ENCODE measurements around the gene TSSK2. TPM values are rescaled to one million over a fixed set of nuclear protein-coding genes. Genes with fewer than 3 reads are reported as not detected.

TSSK2 gene
- total and polyA plus RNA-seq, 2 of the 8 experiments (the other 6 are each of a cell fraction or from before 2014, with no cell fraction given) = not detected

- TF ChIP-seq GABPA (IDR thresholded peaks at IDR 0.05; ENCODE audit: borderline replicate concordance, insufficient read depth, low read length) = no peak
- no peak for TF ChIP-seq EP300 (IDR thresholded peaks at IDR 0.05; ENCODE audit: borderline replicate concordance in 1 of 2, low read depth in 2 of 2, low read length in 2 of 2)
- no peak for TF ChIP-seq SRF (IDR thresholded peaks at IDR 0.05; ENCODE audit: low read depth, low read length)
- TF ChIP-seq RNF2 (IDR thresholded peaks at IDR 0.05; ENCODE audit: borderline replicate concordance, low read depth, low read length, missing control alignments, poor library complexity, severe bottlenecking) = no peak
- TF ChIP-seq CREB1 (IDR thresholded peaks at IDR 0.05) = no peak
- TF ChIP-seq SP1 (IDR thresholded peaks at IDR 0.05; ENCODE audit: low read depth, low read length) = no peak
- TF ChIP-seq KDM4A (IDR thresholded peaks at IDR 0.05; ENCODE audit: low read depth, low read length, severe bottlenecking) = no peak
- TF ChIP-seq EZH2 (IDR thresholded peaks at IDR 0.05; ENCODE audit: low read depth, low read length, severe bottlenecking) = no peak
- TF ChIP-seq SIN3A (conservative IDR thresholded peaks at IDR 0.05 in 1 of 2, IDR thresholded peaks at IDR 0.05 in 1 of 2; ENCODE audit: low read depth in 1 of 2, low read length in 2 of 2) = no peak
- no peak for TF ChIP-seq SIX5 (IDR thresholded peaks at IDR 0.05; ENCODE audit: low read depth, low read length)
- no peak for TF ChIP-seq RXRA (IDR thresholded peaks at IDR 0.05; ENCODE audit: insufficient read depth, low read depth, low read length)
- no peak overlapping the region for H3K4ac ChIP-seq (replicated peaks; ENCODE audit: insufficient read length, low read depth, low read length)
- H2AFZ ChIP-seq (ENCODE audit: low read length) = no peak overlapping the region
- H4K20me1 ChIP-seq (replicated peaks in 1 of 2; ENCODE audit: control insufficient read depth in 1 of 2, insufficient read depth in 2 of 2, low read length in 2 of 2) = peaks cover 2 to 3% of the 10 kb centered on the region in 2 experiments
- H4K8ac ChIP-seq (ENCODE audit: extremely low read depth, insufficient read depth, low read length) = no peak overlapping the region
- no peak overlapping the region for H3K27ac ChIP-seq (ENCODE audit: low read depth, low read length)
- no peak for DNase-seq (ENCODE audit: low read depth in 1 of 2, low spot score in 2 of 2)
- H3K36me3 ChIP-seq (ENCODE audit: control insufficient read depth in 2 of 4, insufficient read depth in 4 of 4, low read length in 3 of 4) = peaks cover 8 to 27% (median 23%) of the 10 kb centered on the region in 4 experiments; a peak in 6 of 8 replicates
- no peak overlapping the region for H3K18ac ChIP-seq (ENCODE audit: extremely low read depth, low read length)
- H3K79me2 ChIP-seq (ENCODE audit: control insufficient read depth in 1 of 2, insufficient read depth in 2 of 2, low read length in 2 of 2) = peaks cover 0 to 10% of the 10 kb centered on the region in 2 experiments; a peak in 2 of 4 replicates
- no peak overlapping the region for H2BK5ac ChIP-seq (ENCODE audit: low read depth, low read length)
- no peak overlapping the region for H2BK12ac ChIP-seq (ENCODE audit: low read depth, low read length)
- ChIA-PET CTCF (ENCODE audit: partially characterized antibody) (interaction anchor here (1.2 to 1.3 kb wide), 2 partner anchors 10 to 16 kb away, joined by 3 to 4 read pairs; partner anchors contain the start of gene TSSK2), POLR2A (ENCODE audit: partially characterized antibody) (interaction anchor here (1.4 to 3.4 kb wide), 2 partner anchors 9 to 20 kb away, joined by 4 to 24 read pairs; partner anchors contain the start of genes DGCR2 and TSSK2)
- no peak overlapping the region for H2AK5ac ChIP-seq (ENCODE audit: low read depth, low read length)
- no peak overlapping the region for H4K5ac ChIP-seq (ENCODE audit: insufficient read length, low read depth, low read length)
- H3K27me3 ChIP-seq (replicated peaks in 1 of 4; ENCODE audit: control insufficient read depth in 3 of 4, extremely low read depth in 1 of 4, insufficient read depth in 3 of 4, low read length in 3 of 4) = peaks cover 1 to 13% (median 7%) of the 10 kb centered on the region in 4 experiments; a peak in 6 of 7 replicates
- H3K23ac ChIP-seq (ENCODE audit: insufficient read length) = no peak overlapping the region
- no peak overlapping the region for H3K56ac ChIP-seq (replicated peaks; ENCODE audit: insufficient read length, low read depth, low read length)
- H3K23me2 ChIP-seq (ENCODE audit: low read depth, low read length) = peaks cover 5% of the 10 kb centered on the region; the same call in 1 of the 2 replicates
- no peak overlapping the region for H3K4me2 ChIP-seq (ENCODE audit: insufficient read depth in 1 of 2, low read depth in 2 of 2, low read length in 2 of 2)
- H3K4me3 ChIP-seq (ENCODE audit: extremely low read depth in 1 of 4, insufficient read depth in 2 of 4, low read depth in 3 of 4, low read length in 4 of 4) = no peak overlapping the region
- FAIRE-seq = no peak
- no peak overlapping the region for H2BK120ac ChIP-seq (replicated peaks; ENCODE audit: low read depth, low read length)
- 97% methylated on average over 8 of the region's 9 CpGs; no CpG with 5 or more reads in 1 of the 2 experiments for WGBS, 2 experiments (ENCODE audit: extremely low coverage in 1 of 2, insufficient coverage in 1 of 2, insufficient read length in 1 of 2, insufficient replicate concordance in 2 of 2, low coverage in 1 of 2, low lambda C conversion rate in 2 of 2, missing lambda C conversion rate in 1 of 2)
- no peak overlapping the region for H2BK15ac ChIP-seq (ENCODE audit: low read length)
- no peaks in the 10 kb centered on the region for H3K9me3 ChIP-seq (ENCODE audit: insufficient read depth in 2 of 2, low read depth in 1 of 2, low read length in 1 of 2)
- H3K9ac ChIP-seq (replicated peaks in 1 of 4; ENCODE audit: extremely low read depth in 1 of 4, low read depth in 3 of 4, low read length in 3 of 4) = no peak overlapping the region
- no peak overlapping the region for H3K14ac ChIP-seq (ENCODE audit: insufficient read length)
- no peaks in the 10 kb centered on the region; the same call in 1 of the 2 replicates for H3K79me1 ChIP-seq (ENCODE audit: low read depth, low read length)
- H3K4me1 ChIP-seq (replicated peaks in 1 of 4; ENCODE audit: control insufficient read depth in 3 of 4, insufficient read depth in 4 of 4, low read length in 3 of 4) = peaks cover 0 to 10% (median 3%) of the 10 kb centered on the region in 4 experiments; a peak in 5 of 7 replicates
- no peak overlapping the region for H2BK20ac ChIP-seq (ENCODE audit: low read length)
- no peak overlapping the region for H4K91ac ChIP-seq (replicated peaks; ENCODE audit: insufficient read length, low read length)
Measured at GRCh38 chr22:19142394-19142793, 11.3 kb downstream of the TSSK2 start.

All from H1 (cell line).